DOHH2 (cell line): Measurements from ENCODE around the gene AVPR2.

ENCODE experiments used
- EZH2phosphoT487 ChIP-seq: fragments of 200-600 bp; sonication (generic); IDR thresholded peaks from 2 replicates; pipeline ENCODE4 v1.6.1; 2017; ENCODE audit warnings: borderline replicate concordance, mild to moderate bottlenecking, antibody characterized with exemption, low read length, moderate library complexity, mixed read lengths
- TF ChIP-seq, protein P1 (sequence below): fragments of 200-600 bp; sonication (generic); IDR thresholded peaks from one replicate; pipeline ENCODE4 v1.5.1; 2014; ENCODE audit warnings: antibody characterized with exemption, mild to moderate bottlenecking, low read depth, low read length; ENCODE audit not compliant: poor library complexity, severe bottlenecking

DNA sequence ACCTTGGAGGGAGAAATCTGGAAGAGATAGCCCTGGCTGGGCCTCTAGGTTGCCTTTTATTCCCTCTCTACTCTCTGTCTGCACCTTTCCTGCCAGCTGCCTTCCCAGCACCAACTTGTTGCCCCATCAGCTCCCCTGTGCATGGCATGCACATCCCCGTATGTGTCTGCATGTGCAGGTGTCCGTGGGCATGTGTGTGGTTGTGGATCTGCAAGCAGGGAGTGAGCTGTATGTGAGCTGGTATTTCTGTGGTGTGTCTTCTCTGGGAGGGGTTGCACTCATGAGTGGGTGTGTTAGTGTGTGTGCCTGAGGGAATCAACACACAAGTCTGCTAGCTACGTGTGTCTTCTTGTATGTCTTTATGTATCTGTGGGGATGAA lies 28.4 kb upstream of the AVPR2 start:
- TF ChIP-seq, protein P1, sequence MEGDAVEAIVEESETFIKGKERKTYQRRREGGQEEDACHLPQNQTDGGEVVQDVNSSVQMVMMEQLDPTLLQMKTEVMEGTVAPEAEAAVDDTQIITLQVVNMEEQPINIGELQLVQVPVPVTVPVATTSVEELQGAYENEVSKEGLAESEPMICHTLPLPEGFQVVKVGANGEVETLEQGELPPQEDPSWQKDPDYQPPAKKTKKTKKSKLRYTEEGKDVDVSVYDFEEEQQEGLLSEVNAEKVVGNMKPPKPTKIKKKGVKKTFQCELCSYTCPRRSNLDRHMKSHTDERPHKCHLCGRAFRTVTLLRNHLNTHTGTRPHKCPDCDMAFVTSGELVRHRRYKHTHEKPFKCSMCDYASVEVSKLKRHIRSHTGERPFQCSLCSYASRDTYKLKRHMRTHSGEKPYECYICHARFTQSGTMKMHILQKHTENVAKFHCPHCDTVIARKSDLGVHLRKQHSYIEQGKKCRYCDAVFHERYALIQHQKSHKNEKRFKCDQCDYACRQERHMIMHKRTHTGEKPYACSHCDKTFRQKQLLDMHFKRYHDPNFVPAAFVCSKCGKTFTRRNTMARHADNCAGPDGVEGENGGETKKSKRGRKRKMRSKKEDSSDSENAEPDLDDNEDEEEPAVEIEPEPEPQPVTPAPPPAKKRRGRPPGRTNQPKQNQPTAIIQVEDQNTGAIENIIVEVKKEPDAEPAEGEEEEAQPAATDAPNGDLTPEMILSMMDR = no peak
- no peak for TF ChIP-seq EZH2phosphoT487
